Endothelial cell of umbilical vein (primary cell): ENCODE results near the gene UBN2. TPM values are rescaled to one million over a fixed set of nuclear protein-coding genes. Genes with fewer than 3 reads are reported as not detected.

Source experiments
- BruUV-seq: library from RNA; stranded (reverse); fragments of 400-500 nt; replicated peaks from 2 replicates; lab custom pipeline; 2021; lab: Mats Ljungman, UMichigan
- CTCF ChIA-PET: fragments of 300-600, 350-600 bp; sonication (Branson Sonifier 250); formaldehyde crosslinking; loops from one replicate; lab custom pipeline; 2021; ENCODE audit warnings: antibody characterized with exemption, inconsistent platforms; lab: Charles Lee
- POLR2A ChIA-PET: fragments of 300-600, 350-600 bp; sonication (Branson Sonifier 250); formaldehyde crosslinking; loops from one replicate; lab custom pipeline; 2021; ENCODE audit warnings: antibody characterized with exemption, inconsistent platforms; lab: Charles Lee
- DNase-seq: peaks from one replicate; pipeline ENCODE4 v3.0.0-alpha.2; 2011; ENCODE audit warnings: low read depth, low spot score
- FAIRE-seq: peaks from 2 replicates; lab custom pipeline; 2011; peaks lifted over from hg19 to GRCh38; lab: Jason Lieb, UNC
- H2AFZ ChIP-seq: 2 replicates; pipeline ENCODE4 v1.6.0; 2012; ENCODE audit warnings: low read depth, low read length, control low read depth, inconsistent platforms
- H3K27ac ChIP-seq: 2 replicates; pipeline ENCODE4 v1.5.1; 2011; ENCODE audit warnings: low read depth, mild to moderate bottlenecking, control low read depth, low read length, moderate library complexity; ENCODE audit not compliant: insufficient read depth
- H3K27me3 ChIP-seq, 2 experiments: 2 replicates each; pipeline versions ENCODE4 v1.6.0 to v1.6.1; 2011; ENCODE audit warnings: low read length in 2 of 2, mixed read lengths in 1 of 2; ENCODE audit not compliant: control insufficient read depth in 2 of 2, insufficient read depth in 2 of 2
- H3K36me3 ChIP-seq, 2 experiments: 2 replicates in 1 of 2; 3 replicates in 1 of 2; pipeline ENCODE4 v1.5.1; 2011; ENCODE audit warnings: low read length in 2 of 2, mild to moderate bottlenecking in 1 of 2, moderate library complexity in 1 of 2; ENCODE audit not compliant: control insufficient read depth in 2 of 2, insufficient read depth in 2 of 2; ENCODE audit errors: extremely low read depth in 1 of 2
- H3K4me1 ChIP-seq: 3 replicates; pipeline ENCODE4 v1.5.1; 2011; ENCODE audit warnings: mild to moderate bottlenecking, low read length; ENCODE audit not compliant: control insufficient read depth, insufficient read depth; ENCODE audit errors: extremely low read depth
- H3K4me2 ChIP-seq: 2 replicates; pipeline ENCODE4 v1.6.1; 2011; ENCODE audit warnings: low read length, control low read depth, mixed read lengths; ENCODE audit not compliant: insufficient read depth
- H3K4me3 ChIP-seq, 3 experiments: fragments of 200-600 bp in 1 of 3; sonication (generic), shearing (Covaris generic) in 1 of 3; replicated peaks in 1 of 3; 2 replicates each; pipeline ENCODE4 v1.5.1; 2011 to 2016; ENCODE audit warnings: control low read depth in 3 of 3, low read length in 3 of 3, mild to moderate bottlenecking in 2 of 3, inconsistent platforms in 1 of 3, low read depth in 1 of 3, moderate library complexity in 1 of 3; ENCODE audit not compliant: insufficient read depth in 1 of 3
- H3K79me2 ChIP-seq: 2 replicates; pipeline ENCODE4 v1.6.0; 2012; ENCODE audit warnings: low read length, inconsistent platforms; ENCODE audit not compliant: control insufficient read depth, insufficient read depth
- H3K9ac ChIP-seq: replicated peaks from 2 replicates; pipeline ENCODE3; 2011; ENCODE audit warnings: low read length, control low read depth; ENCODE audit not compliant: insufficient read depth; ENCODE audit errors: extremely low read depth
- H3K9me1 ChIP-seq: replicated peaks from 3 replicates; pipeline ENCODE4 v1.6.0; 2011; ENCODE audit warnings: mild to moderate bottlenecking, low read length; ENCODE audit not compliant: control insufficient read depth, insufficient read depth; ENCODE audit errors: extremely low read depth
- H3K9me3 ChIP-seq: replicated peaks from 2 replicates; pipeline ENCODE4 v1.5.1; 2012; ENCODE audit warnings: low read length, inconsistent platforms; ENCODE audit not compliant: control insufficient read depth, insufficient read depth
- H4K20me1 ChIP-seq: replicated peaks from 2 replicates; pipeline ENCODE3; 2011; ENCODE audit warnings: mild to moderate bottlenecking, low read length; ENCODE audit not compliant: control insufficient read depth, insufficient read depth; ENCODE audit errors: extremely low read depth
- CTCF ChIP-seq, 2 donors: IDR thresholded peaks; 1 replicate in 1 of 2; 2 replicates in 1 of 2; pipeline ENCODE4 v1.5.1; 2011; ENCODE audit warnings: low read length in 2 of 2, mild to moderate bottlenecking in 2 of 2, moderate library complexity in 2 of 2, control low read depth in 1 of 2, inconsistent platforms in 1 of 2, low read depth in 1 of 2; ENCODE audit not compliant: insufficient read depth in 1 of 2; ENCODE audit errors: extremely low read depth in 1 of 2
- FOS ChIP-seq: IDR thresholded peaks from 2 replicates; pipeline ENCODE4 v1.6.1; 2011; ENCODE audit warnings: mild to moderate bottlenecking, low read length, moderate library complexity, borderline replicate concordance; ENCODE audit not compliant: insufficient read depth
- GATA2 ChIP-seq: IDR thresholded peaks from 2 replicates; pipeline ENCODE4 v1.7.0; 2011; ENCODE audit warnings: low read depth, mild to moderate bottlenecking, moderate library complexity, mixed read lengths, low read length; ENCODE audit not compliant: insufficient read length, insufficient read depth
- JUN ChIP-seq: IDR thresholded peaks from 2 replicates; pipeline ENCODE4 v1.6.1; 2011; ENCODE audit warnings: borderline replicate concordance, low read depth; ENCODE audit not compliant: insufficient read length, insufficient read depth
- MAX ChIP-seq: IDR thresholded peaks from 2 replicates; pipeline ENCODE4 v1.6.1; 2011; ENCODE audit not compliant: insufficient read depth, insufficient read length
- MYC ChIP-seq: IDR thresholded peaks from one replicate; pipeline ENCODE4 v1.6.1; 2011; ENCODE audit warnings: mild to moderate bottlenecking, low read depth, low read length
- POLR2A ChIP-seq: IDR thresholded peaks from 2 replicates; pipeline ENCODE4 v1.6.1; 2012; ENCODE audit warnings: low read depth, mild to moderate bottlenecking, control low read depth, low read length
- POLR2AphosphoS5 ChIP-seq: IDR thresholded peaks from 2 replicates; pipeline ENCODE4 v1.6.1; 2012; ENCODE audit warnings: low read depth, mild to moderate bottlenecking, control low read depth, low read length, moderate library complexity; ENCODE audit not compliant: insufficient read depth
- dilution Hi-C: fragments of 300-500 bp; cut with MboI; formaldehyde crosslinking; loops from one replicate; pipeline ENCODE4 v1.15.0; 2019; ENCODE audit warnings: low sequenced_read_pairs; ENCODE audit not compliant: extremely low pct_ligation_motif_present
- intact Hi-C: fragments of 100-400 bp; cut with micrococcal nuclease; formaldehyde crosslinking; loops from one replicate; pipeline ENCODE4 v1.10.0; 2022
- polyA plus RNA-seq, 4 experiments: library from polyadenylated mRNA; depleted of rRNA in 3 of 4; stranded (reverse) in 3 of 4; unstranded in 1 of 4; fragments of >200 nt; gene quantifications; 2 replicates each; pipeline versions ENCODE4 v1.2.1 to v1.2.3, GENCODE V29; 2011 to 2012; ENCODE audit warnings: missing spikeins in 1 of 4
- total RNA-seq: library from RNA; stranded (reverse); gene quantifications from 2 replicates; pipeline ENCODE4 v1.2.3, GENCODE V29; 2021

The UBN2 gene
- total and polyA plus RNA-seq, 2 donors (not counting 3 experiments of a cell fraction or from before 2014, with no cell fraction given) = 2.2 to 14.2 TPM

GRCh38 chr7:139304517-139304916 lies 73.5 kb downstream of the UBN2 start:
- ChIA-PET CTCF (interaction anchor here (1.1 kb wide), 1 partner anchor 17 kb away, joined by 3 read pairs; no protein-coding TSS in a partner anchor), POLR2A (no interaction called here)
- no peak for DNase-seq
- H3K79me2 ChIP-seq = no peaks in the 10 kb centered on the region
- H3K4me1 ChIP-seq = peaks cover 10% of the 10 kb centered on the region
- no peak overlapping the region for H3K9ac ChIP-seq
- H3K4me3 ChIP-seq = no peak overlapping the region
- no peak overlapping the region for H3K27ac ChIP-seq
- H3K9me1 ChIP-seq = no peaks in the 10 kb centered on the region
- FAIRE-seq = no peak
- intact Hi-C loops = no loop called here
- no peaks in the 10 kb centered on the region for H4K20me1 ChIP-seq
- no TSS peak for BruUV-seq
- H3K9me3 ChIP-seq = no peaks in the 10 kb centered on the region
- no peaks in the 10 kb centered on the region for H3K27me3 ChIP-seq
- no peaks in the 10 kb centered on the region for H3K36me3 ChIP-seq
- no peak for TF ChIP-seq POLR2A
- no peak for TF ChIP-seq POLR2AphosphoS5
- TF ChIP-seq CTCF (IDR thresholded peaks at IDR 0.05; ENCODE audit: extremely low read depth in 1 of 2, insufficient read depth in 1 of 2, low read depth in 1 of 2, low read length in 2 of 2) = no peak
- H2AFZ ChIP-seq = no peak overlapping the region
- dilution Hi-C loops = no loop called here
- H3K4me2 ChIP-seq = no peak overlapping the region

- H3K4me3 ChIP-seq = no peak overlapping the region
- FAIRE-seq (no peak), DNase-seq (no peak)
- H4K20me1 ChIP-seq = no peaks in the 10 kb centered on the region
- ChIA-PET POLR2A (interaction anchor here (0.6 kb wide), 1 partner anchor 16 kb away, joined by 5 read pairs; no protein-coding TSS in a partner anchor), CTCF (interaction anchor here (1.3 kb wide), 1 partner anchor 8 kb away, joined by 4 read pairs; no protein-coding TSS in a partner anchor)
- no peaks in the 10 kb centered on the region for H3K9me3 ChIP-seq
- H3K27me3 ChIP-seq = no peaks in the 10 kb centered on the region
- no peaks in the 10 kb centered on the region for H3K9me1 ChIP-seq
- H3K27ac ChIP-seq = no peak overlapping the region
- dilution Hi-C loops = no loop called here
- H3K4me2 ChIP-seq = no peak overlapping the region
- H3K79me2 ChIP-seq = no peaks in the 10 kb centered on the region
- H3K4me1 ChIP-seq = no peaks in the 10 kb centered on the region
- no peaks in the 10 kb centered on the region for H3K36me3 ChIP-seq
- H2AFZ ChIP-seq = no peak overlapping the region
- BruUV-seq = no TSS peak
- no peak overlapping the region for H3K9ac ChIP-seq
- no peak for TF ChIP-seq JUN
- TF ChIP-seq GATA2 = no peak
- no peak for TF ChIP-seq FOS
- TF ChIP-seq POLR2AphosphoS5 = no peak
- TF ChIP-seq MYC = no peak
- no peak for TF ChIP-seq MAX
- no peak for TF ChIP-seq CTCF (IDR thresholded peaks at IDR 0.05; ENCODE audit: extremely low read depth in 1 of 2, insufficient read depth in 1 of 2, low read depth in 1 of 2, low read length in 2 of 2)
- intact Hi-C loops = no loop called here
These were observed 87.0 kb downstream of the UBN2 start for GRCh38 chr7:139317939-139318505.
